Adrenal gland (tissue), 5 donors: ENCODE data around the gene MRI1.

ENCODE experiments used
- POLR2A ChIP-seq, 2 donors: fragments of 450-650 bp; IDR thresholded peaks; one replicate each; pipeline ENCODE4 v1.6.1; 2017; ENCODE audit warnings: antibody characterized with exemption in 2 of 2, mild to moderate bottlenecking in 2 of 2, moderate library complexity in 1 of 2
- TF ChIP-seq, protein P1 (sequence below), 6 experiments: fragments of 450-650 bp in 4 of 6; fragments of 200-600 bp in 2 of 6; sonication (generic) in 1 of 6; IDR thresholded peaks; 1 replicate in 5 of 6; 2 replicates in 1 of 6; pipeline versions ENCODE4 v1.5.1 to v1.8.0; 2016 to 2021; ENCODE audit warnings: antibody characterized with exemption in 6 of 6, mild to moderate bottlenecking in 2 of 6, moderate library complexity in 1 of 6
- donor health status: DM: no; HTN: no; CAD: no.

DNA sequence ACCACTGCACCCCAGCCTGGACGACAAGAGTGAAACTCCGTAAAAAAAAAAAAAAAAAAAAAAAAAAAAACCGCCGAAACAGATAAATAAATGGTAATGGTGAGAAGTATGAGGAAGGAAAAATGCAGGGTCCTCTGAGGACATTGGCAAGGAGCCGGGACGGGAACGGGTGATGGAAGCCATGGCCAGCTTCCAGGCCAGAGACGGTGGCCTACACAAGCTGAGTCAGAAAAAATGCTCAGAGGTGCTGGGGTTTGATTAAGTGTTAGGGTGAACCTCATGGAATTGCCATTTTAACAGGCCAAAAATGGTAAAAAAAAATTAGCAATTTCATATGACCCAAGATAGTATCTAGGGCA lies 30.1 kb downstream of the MRI1 start:
- TF ChIP-seq, protein P1, sequence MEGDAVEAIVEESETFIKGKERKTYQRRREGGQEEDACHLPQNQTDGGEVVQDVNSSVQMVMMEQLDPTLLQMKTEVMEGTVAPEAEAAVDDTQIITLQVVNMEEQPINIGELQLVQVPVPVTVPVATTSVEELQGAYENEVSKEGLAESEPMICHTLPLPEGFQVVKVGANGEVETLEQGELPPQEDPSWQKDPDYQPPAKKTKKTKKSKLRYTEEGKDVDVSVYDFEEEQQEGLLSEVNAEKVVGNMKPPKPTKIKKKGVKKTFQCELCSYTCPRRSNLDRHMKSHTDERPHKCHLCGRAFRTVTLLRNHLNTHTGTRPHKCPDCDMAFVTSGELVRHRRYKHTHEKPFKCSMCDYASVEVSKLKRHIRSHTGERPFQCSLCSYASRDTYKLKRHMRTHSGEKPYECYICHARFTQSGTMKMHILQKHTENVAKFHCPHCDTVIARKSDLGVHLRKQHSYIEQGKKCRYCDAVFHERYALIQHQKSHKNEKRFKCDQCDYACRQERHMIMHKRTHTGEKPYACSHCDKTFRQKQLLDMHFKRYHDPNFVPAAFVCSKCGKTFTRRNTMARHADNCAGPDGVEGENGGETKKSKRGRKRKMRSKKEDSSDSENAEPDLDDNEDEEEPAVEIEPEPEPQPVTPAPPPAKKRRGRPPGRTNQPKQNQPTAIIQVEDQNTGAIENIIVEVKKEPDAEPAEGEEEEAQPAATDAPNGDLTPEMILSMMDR (IDR thresholded peaks at IDR 0.05) = no peak
- TF ChIP-seq POLR2A (IDR thresholded peaks at IDR 0.05) = no peak
